ENCODE measurements around the gene PTPRM.

GRCh38 chr18:7579176-7579917, 12.2 kb downstream of the PTPRM start:
- TF ChIP-seq POLR2AphosphoS5 (IDR thresholded peaks at IDR 0.05) = no peak
- TF ChIP-seq POLR2A (IDR thresholded peaks at IDR 0.05; ENCODE audit: low read depth) = no peak
- TF ChIP-seq, protein P1, sequence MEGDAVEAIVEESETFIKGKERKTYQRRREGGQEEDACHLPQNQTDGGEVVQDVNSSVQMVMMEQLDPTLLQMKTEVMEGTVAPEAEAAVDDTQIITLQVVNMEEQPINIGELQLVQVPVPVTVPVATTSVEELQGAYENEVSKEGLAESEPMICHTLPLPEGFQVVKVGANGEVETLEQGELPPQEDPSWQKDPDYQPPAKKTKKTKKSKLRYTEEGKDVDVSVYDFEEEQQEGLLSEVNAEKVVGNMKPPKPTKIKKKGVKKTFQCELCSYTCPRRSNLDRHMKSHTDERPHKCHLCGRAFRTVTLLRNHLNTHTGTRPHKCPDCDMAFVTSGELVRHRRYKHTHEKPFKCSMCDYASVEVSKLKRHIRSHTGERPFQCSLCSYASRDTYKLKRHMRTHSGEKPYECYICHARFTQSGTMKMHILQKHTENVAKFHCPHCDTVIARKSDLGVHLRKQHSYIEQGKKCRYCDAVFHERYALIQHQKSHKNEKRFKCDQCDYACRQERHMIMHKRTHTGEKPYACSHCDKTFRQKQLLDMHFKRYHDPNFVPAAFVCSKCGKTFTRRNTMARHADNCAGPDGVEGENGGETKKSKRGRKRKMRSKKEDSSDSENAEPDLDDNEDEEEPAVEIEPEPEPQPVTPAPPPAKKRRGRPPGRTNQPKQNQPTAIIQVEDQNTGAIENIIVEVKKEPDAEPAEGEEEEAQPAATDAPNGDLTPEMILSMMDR (IDR thresholded peaks at IDR 0.05) = no peak

Measured in esophagus muscularis mucosa (tissue), 3 donors.